Mesendoderm (in vitro differentiated cells): Measurements from ENCODE around the gene TPCN1.

Source experiments
- DNase-seq: peaks from one replicate; pipeline ENCODE4 v3.0.0; 2013
- H2AK5ac ChIP-seq: 2 replicates; pipeline ENCODE4 v1.6.1; 2013; ENCODE audit warnings: low read length, inconsistent platforms
- H2BK120ac ChIP-seq: 2 replicates; pipeline ENCODE4 v1.6.1; 2013; ENCODE audit warnings: low read depth, mild to moderate bottlenecking, low read length, moderate library complexity, mixed read lengths
- H2BK15ac ChIP-seq: replicated peaks from 2 replicates; pipeline ENCODE4 v1.6.1; 2013; ENCODE audit warnings: low read depth, mild to moderate bottlenecking, moderate library complexity
- H2BK5ac ChIP-seq: 2 replicates; pipeline ENCODE4 v1.6.1; 2013; ENCODE audit warnings: low read length, inconsistent platforms
- H3K18ac ChIP-seq: 2 replicates; pipeline ENCODE4 v1.6.1; 2013; ENCODE audit warnings: mild to moderate bottlenecking, low read length, mixed read lengths
- H3K23ac ChIP-seq: one replicate; pipeline ENCODE4 v1.6.1; 2013; ENCODE audit warnings: low read length
- H3K27ac ChIP-seq: 2 replicates; pipeline ENCODE4 v1.5.1; 2013; ENCODE audit warnings: low read depth, mild to moderate bottlenecking, inconsistent platforms, low read length, moderate library complexity
- H3K27me3 ChIP-seq: 2 replicates; pipeline ENCODE4 v1.6.1; 2013; ENCODE audit warnings: low read length, control low read depth, mild to moderate bottlenecking, inconsistent platforms; ENCODE audit not compliant: insufficient read depth, poor library complexity
- H3K36me3 ChIP-seq: 2 replicates; pipeline ENCODE4 v1.6.1; 2013; ENCODE audit warnings: low read length, inconsistent platforms; ENCODE audit not compliant: control insufficient read depth, insufficient read depth
- H3K4ac ChIP-seq: one replicate; pipeline ENCODE4 v1.6.1; 2013; ENCODE audit warnings: low read depth, mild to moderate bottlenecking, low read length, moderate library complexity
- H3K4me1 ChIP-seq: 2 replicates; pipeline ENCODE4 v1.6.1; 2013; ENCODE audit warnings: low read depth, low read length, inconsistent platforms; ENCODE audit not compliant: control insufficient read depth
- H3K4me2 ChIP-seq: 2 replicates; pipeline ENCODE4 v1.6.1; 2013; ENCODE audit warnings: low read length
- H3K4me3 ChIP-seq: 2 replicates; pipeline ENCODE4 v1.5.1; 2013; ENCODE audit warnings: mild to moderate bottlenecking, low read length
- H3K56ac ChIP-seq: one replicate; pipeline ENCODE4 v1.6.1; 2013; ENCODE audit warnings: low read length
- H3K79me1 ChIP-seq: 2 replicates; pipeline ENCODE4 v1.6.1; 2013; ENCODE audit warnings: low read length, inconsistent platforms
- H3K79me2 ChIP-seq: 2 replicates; pipeline ENCODE4 v1.6.1; 2013; ENCODE audit warnings: mild to moderate bottlenecking, low read length; ENCODE audit not compliant: control insufficient read depth, insufficient read depth
- H3K9ac ChIP-seq: 2 replicates; pipeline ENCODE4 v1.6.1; 2013; ENCODE audit warnings: low read length, inconsistent platforms
- H4K5ac ChIP-seq: one replicate; pipeline ENCODE4 v1.6.1; 2013; ENCODE audit warnings: low read length
- H4K8ac ChIP-seq: one replicate; pipeline ENCODE4 v1.6.1; 2013; ENCODE audit warnings: low read depth, mild to moderate bottlenecking, control low read depth, low read length, moderate library complexity
- WGBS: extraction: QIAGEN DNeasy Blood & Tissue Kit; methylation state at CpG from one replicate; pipeline ENCODE4 v1.1.7; 2013; ENCODE audit warnings: low lambda C conversion rate, missing lambda C conversion rate; ENCODE audit not compliant: insufficient coverage; ENCODE audit errors: extremely low coverage; 5-methylcytosine and 5-hydroxymethylcytosine counted together

Gene TPCN1

DNA sequence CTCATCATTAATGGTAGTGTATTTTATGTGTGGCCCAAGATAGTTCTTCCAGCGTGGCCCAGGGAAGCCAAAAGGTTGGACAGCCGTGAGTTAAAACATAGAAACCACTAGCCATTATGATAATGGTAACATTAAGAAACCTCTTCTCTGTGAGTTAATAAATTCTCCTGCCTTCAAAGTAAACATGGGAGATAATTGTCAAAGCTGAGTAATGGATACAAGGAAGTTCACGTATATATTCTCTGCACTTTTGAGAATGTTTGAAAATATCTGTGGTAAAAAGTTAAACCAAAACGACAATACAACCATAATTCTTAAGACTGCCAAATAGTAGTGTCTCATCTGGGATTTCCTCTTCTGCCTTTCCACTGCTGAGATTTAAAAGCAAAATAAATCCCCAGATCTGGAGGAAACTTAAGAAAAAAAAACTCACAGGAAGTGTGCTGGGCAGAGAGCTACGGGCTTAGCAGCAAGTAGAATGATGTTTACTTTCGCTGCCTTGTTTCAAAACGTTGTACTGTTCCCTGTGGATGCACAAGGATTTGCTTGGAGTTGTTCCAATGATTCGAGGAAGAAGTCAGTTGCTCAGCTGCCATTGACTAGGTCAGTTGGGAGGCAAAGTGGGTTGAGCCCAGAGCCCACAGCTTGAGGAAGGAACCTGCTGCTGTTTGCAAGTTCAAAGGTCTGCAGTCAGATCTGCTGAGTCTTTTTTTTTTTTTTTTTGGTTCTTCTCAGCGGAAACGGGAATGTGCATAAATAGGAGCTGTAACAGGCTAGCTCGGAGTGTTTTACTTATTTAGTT lies 1.7 kb downstream of the TPCN1 start:
- no peak overlapping the region for H2BK5ac ChIP-seq
- H3K56ac ChIP-seq: peak overlapping the region; percentile 69
- H3K18ac ChIP-seq: no peak overlapping the region
- H3K27me3 ChIP-seq: no peaks in the 10 kb centered on the region
- H3K27ac ChIP-seq: no peak overlapping the region
- DNase-seq: no peak
- H3K79me2 ChIP-seq: no peaks in the 10 kb centered on the region
- H4K8ac ChIP-seq: no peak overlapping the region
- H3K9ac ChIP-seq: no peak overlapping the region
- H3K4me3 ChIP-seq: no peak overlapping the region
- H2AK5ac ChIP-seq: no peak overlapping the region
- H2BK120ac ChIP-seq: no peak overlapping the region
- no peaks in the 10 kb centered on the region for H3K36me3 ChIP-seq
- H3K4me2 ChIP-seq: no peak overlapping the region
- WGBS: no CpG with 5 or more reads among the region's 11 CpGs
- H2BK15ac ChIP-seq: no peak overlapping the region
- peaks cover 3% of the 10 kb centered on the region for H3K4me1 ChIP-seq
- H3K23ac ChIP-seq: no peak overlapping the region
- H4K5ac ChIP-seq: no peak overlapping the region
- no peak overlapping the region for H3K4ac ChIP-seq
- H3K79me1 ChIP-seq: peaks cover 2% of the 10 kb centered on the region

DNA sequence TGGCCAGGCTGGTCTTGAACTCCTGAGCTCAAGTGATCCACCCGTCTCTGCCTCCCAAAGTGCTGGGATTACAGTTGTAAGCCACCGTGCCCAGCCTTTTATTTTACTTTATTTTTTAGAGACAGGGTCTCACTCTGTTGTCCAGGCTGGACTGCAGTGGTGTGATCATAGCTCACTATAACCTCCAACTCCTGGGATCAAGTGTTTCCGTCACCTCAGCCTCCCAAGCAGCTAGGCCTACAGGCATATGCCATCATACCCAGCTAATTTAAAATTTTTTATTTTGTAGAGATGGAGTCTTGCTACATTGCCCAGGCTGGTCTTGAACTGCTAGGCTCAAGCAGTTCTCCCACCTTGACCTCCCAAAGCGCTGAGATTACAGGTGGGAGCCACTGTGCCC lies 3.7 kb downstream of the TPCN1 start:
- Histone ChIP-seq H3K23ac (no peak overlapping the region), H3K18ac (no peak overlapping the region), H3K4me3 (no peak overlapping the region), H3K27me3 (no peaks in the 10 kb centered on the region), H3K27ac (no peak overlapping the region), H3K79me2 (no peaks in the 10 kb centered on the region), H4K5ac (no peak overlapping the region), H2AK5ac (no peak overlapping the region), H3K9ac (no peak overlapping the region), H3K79me1 (peaks cover 2% of the 10 kb centered on the region), H3K36me3 (no peaks in the 10 kb centered on the region), H4K8ac (no peak overlapping the region), H3K4me1 (peaks cover 5% of the 10 kb centered on the region), H2BK5ac (no peak overlapping the region), H3K4ac (no peak overlapping the region), H3K4me2 (no peak overlapping the region), H3K56ac (no peak overlapping the region), H2BK15ac (no peak overlapping the region), H2BK120ac (no peak overlapping the region)
- no CpG with 5 or more reads among the region's 4 CpGs for WGBS
- no peak for DNase-seq

DNA sequence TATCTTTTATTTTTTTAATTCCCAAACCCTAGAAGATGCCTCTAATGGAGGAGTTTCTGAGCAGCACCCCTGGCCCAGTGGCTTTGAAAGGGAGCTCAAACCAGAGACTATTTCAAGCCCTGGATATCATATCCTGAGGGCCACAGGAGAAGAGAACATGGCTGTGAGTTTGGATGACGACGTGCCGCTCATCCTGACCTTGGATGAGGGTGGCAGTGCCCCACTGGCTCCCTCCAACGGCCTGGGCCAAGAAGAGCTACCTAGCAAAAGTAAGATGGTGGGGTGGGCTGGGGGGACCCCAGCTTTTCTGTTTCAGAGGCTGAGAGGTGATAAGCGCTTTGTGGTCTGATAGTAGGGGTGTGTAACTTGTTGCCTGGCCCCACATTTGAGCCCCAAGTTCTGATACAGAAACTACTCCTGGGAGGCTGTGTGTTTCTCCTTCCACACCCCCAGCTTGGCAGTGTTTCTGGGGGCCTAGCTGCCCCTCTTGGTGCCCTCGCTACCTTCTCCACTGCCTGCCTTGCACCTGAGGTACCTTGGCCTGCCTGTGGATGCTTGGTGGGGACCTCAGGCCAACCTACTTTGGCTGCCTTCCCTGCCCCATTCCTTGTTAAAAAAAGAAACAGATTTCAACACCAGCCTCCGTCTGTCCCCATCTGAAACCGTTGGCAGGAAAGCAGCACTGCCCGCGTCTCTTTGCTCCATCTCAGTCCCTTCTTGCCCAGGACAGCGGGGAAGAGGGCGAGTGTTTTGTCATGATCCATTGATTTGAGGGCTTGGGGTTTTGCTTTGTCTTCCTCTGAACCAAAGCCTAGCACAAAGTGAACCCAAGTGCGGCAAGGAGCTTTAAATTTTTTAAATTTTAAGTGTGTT lies 5.7 kb downstream of the TPCN1 start:
- H3K79me1 ChIP-seq: peaks cover 2% of the 10 kb centered on the region
- no peak overlapping the region for H4K5ac ChIP-seq
- H3K79me2 ChIP-seq: no peaks in the 10 kb centered on the region
- H2BK5ac ChIP-seq: no peak overlapping the region
- no peak overlapping the region for H3K27ac ChIP-seq
- no peak overlapping the region for H3K56ac ChIP-seq
- H3K18ac ChIP-seq: no peak overlapping the region
- no peaks in the 10 kb centered on the region for H3K27me3 ChIP-seq
- no peak overlapping the region for H2BK120ac ChIP-seq
- H2AK5ac ChIP-seq: no peak overlapping the region
- H4K8ac ChIP-seq: no peak overlapping the region
- no CpG with 5 or more reads among the region's 13 CpGs for WGBS
- no peak overlapping the region for H3K4me3 ChIP-seq
- H3K23ac ChIP-seq: no peak overlapping the region
- DNase-seq: no peak
- H3K4ac ChIP-seq: no peak overlapping the region
- no peaks in the 10 kb centered on the region for H3K36me3 ChIP-seq
- H3K9ac ChIP-seq: no peak overlapping the region
- H3K4me1 ChIP-seq: peaks cover 7% of the 10 kb centered on the region
- no peak overlapping the region for H3K4me2 ChIP-seq
- no peak overlapping the region for H2BK15ac ChIP-seq

DNA sequence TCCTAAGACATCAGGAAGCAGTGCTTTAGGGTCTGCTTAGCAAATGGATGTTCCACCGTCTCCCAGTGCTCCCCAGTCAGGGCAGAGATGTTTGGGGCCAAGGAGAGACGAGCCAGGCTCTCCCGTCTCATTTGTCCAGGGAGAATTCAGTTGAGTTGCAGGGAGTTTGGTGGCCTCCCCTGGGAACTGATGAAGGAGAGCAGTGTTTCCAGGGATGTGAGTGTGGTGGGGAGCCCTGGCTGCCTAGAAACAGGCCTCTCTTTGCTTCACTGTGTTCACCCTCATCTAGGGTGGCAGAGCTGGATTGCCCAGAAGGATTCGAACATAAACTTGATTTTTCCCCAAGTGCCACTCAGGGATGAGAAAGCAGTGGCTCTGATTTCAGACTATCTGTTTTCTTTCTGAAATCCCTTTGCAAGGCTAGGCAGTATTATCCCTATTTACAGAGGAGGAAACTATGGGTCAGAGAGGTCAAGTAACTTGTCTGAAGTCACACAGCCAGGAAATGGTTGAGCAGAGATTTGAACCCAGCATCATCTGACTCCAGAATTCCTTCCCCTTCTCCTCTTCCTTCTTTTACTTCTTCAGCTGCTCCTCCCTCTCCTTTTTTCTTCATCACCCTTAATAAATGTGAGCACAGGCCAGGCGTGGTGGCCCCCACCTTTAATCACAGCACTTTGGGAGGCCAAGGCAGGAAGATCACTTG lies 6.6 kb downstream of the TPCN1 start:
- H3K27ac ChIP-seq: no peak overlapping the region
- no CpG with 5 or more reads among the region's 5 CpGs for WGBS
- no peak overlapping the region for H3K4me3 ChIP-seq
- no peaks in the 10 kb centered on the region for H3K79me1 ChIP-seq
- H3K23ac ChIP-seq: no peak overlapping the region
- no peak overlapping the region for H2BK15ac ChIP-seq
- no peak overlapping the region for H3K4me2 ChIP-seq
- H3K27me3 ChIP-seq: no peaks in the 10 kb centered on the region
- no peak for DNase-seq
- H3K18ac ChIP-seq: no peak overlapping the region
- no peaks in the 10 kb centered on the region for H3K36me3 ChIP-seq
- H3K79me2 ChIP-seq: no peaks in the 10 kb centered on the region
- peaks cover 8% of the 10 kb centered on the region for H3K4me1 ChIP-seq
- no peak overlapping the region for H3K4ac ChIP-seq
- no peak overlapping the region for H3K9ac ChIP-seq
- H3K56ac ChIP-seq: no peak overlapping the region
- no peak overlapping the region for H4K5ac ChIP-seq
- no peak overlapping the region for H2AK5ac ChIP-seq
- H2BK120ac ChIP-seq: no peak overlapping the region
- no peak overlapping the region for H4K8ac ChIP-seq
- no peak overlapping the region for H2BK5ac ChIP-seq

DNA sequence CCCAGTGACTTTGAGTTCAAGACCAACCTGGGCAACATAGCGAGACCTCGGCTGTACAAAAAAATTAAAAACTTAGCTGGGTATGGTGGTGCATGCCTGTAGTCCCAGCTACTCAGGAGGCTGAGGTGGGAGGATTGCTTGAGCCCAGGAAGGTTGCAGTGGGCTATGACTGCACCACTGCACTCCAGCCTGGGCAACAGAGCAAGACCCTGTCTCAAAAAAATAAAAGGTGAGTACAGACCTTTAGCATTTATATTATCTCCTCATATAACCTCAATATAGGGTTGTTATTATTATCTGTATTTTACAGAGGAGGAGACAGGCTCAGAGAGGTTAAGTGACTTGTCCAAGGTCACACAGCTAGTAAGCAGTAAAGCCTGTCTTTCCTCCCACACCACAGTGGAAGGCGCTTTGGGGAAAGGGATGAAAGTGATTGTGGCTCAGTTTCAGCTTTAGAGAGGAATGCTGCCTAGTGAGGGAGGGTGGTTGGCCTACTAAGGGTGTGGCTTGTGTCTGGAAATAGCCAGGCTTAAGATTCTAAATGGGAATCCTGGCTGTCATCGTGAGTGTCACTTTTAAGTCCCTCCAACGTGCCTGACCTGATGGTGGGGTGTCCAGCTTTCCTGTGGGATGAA lies 7.2 kb downstream of the TPCN1 start:
- H3K4me3 ChIP-seq: no peak overlapping the region
- H3K79me2 ChIP-seq: no peaks in the 10 kb centered on the region
- H3K23ac ChIP-seq: no peak overlapping the region
- H3K36me3 ChIP-seq: no peaks in the 10 kb centered on the region
- DNase-seq: no peak
- H3K56ac ChIP-seq: no peak overlapping the region
- H2AK5ac ChIP-seq: no peak overlapping the region
- no peak overlapping the region for H3K4me2 ChIP-seq
- no peak overlapping the region for H3K18ac ChIP-seq
- H3K4ac ChIP-seq: no peak overlapping the region
- no peak overlapping the region for H3K27ac ChIP-seq
- no peak overlapping the region for H2BK15ac ChIP-seq
- H2BK5ac ChIP-seq: no peak overlapping the region
- no CpG with 5 or more reads among the region's 5 CpGs for WGBS
- peaks cover 13% of the 10 kb centered on the region for H3K4me1 ChIP-seq
- H3K79me1 ChIP-seq: no peaks in the 10 kb centered on the region
- H4K8ac ChIP-seq: no peak overlapping the region
- no peak overlapping the region for H4K5ac ChIP-seq
- no peak overlapping the region for H3K9ac ChIP-seq
- no peak overlapping the region for H2BK120ac ChIP-seq
- H3K27me3 ChIP-seq: no peaks in the 10 kb centered on the region
